ENCODE results near the gene PUSL1. TPM values are rescaled to one million over a fixed set of nuclear protein-coding genes. Genes with fewer than 3 reads are reported as not detected.
A peak's percentile ranks its signal among the peaks of the same experiment; 100 is the strongest.

The PUSL1 gene
- total and polyA plus RNA-seq, 2 of the 13 experiments (the other 11 are each of a cell fraction or from before 2014, with no cell fraction given): 8.3 to 22.2 TPM

DNA sequence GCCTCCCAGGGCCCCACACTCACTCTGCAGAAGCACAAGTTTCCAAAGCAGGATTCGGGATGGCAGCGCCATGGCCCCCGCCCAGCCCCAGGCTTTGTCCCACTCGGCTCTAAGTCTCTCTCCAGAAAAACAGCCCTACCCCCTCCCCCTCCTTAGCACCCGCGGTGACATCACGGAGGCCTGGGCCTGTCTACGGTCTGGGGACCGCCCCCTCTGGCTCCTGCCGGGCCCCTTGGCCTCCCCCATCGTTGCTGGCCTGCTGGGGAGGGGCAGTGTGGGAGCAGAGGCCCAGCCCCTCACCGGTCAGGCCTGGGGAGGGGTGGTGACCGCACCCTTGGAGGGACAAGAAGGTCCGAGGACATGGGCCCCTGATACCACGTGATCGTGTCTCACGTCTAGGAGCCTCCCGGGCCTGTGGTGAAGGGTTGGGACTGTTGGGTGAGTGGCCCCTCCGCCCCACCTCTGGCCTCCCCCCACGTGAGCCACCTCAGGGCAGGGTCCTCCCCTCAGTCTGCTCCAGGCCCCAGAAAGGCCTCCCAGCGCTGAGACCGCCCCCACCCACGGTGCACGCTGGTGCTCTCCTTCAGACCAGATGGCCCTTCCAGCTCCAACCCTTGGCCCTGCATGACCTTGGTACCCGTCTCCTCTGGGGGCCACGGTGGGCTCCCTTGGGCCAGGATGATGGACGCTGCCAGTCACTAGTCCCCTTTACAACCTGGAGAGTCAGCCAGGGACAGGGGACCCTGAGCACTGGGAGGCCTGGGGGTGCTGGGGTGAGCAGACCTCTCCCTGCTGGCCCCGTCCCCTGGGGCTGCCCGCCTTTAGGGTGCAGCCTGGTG is 50.3 kb downstream of the PUSL1 start, which contains the start of gene MXRA8 (continued):
- TF ChIP-seq, protein P1, sequence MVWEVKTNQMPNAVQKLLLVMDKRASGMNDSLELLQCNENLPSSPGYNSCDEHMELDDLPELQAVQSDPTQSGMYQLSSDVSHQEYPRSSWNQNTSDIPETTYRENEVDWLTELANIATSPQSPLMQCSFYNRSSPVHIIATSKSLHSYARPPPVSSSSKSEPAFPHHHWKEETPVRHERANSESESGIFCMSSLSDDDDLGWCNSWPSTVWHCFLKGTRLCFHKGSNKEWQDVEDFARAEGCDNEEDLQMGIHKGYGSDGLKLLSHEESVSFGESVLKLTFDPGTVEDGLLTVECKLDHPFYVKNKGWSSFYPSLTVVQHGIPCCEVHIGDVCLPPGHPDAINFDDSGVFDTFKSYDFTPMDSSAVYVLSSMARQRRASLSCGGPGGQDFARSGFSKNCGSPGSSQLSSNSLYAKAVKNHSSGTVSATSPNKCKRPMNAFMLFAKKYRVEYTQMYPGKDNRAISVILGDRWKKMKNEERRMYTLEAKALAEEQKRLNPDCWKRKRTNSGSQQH (CRISPR knock-in tag; IDR thresholded peaks at IDR 0.05; ENCODE audit: low read depth): 0 out of 2 replicates have a peak, but pooled peaks have one; percentile 56
- TF ChIP-seq ZNF672 (CRISPR knock-in tag; IDR thresholded peaks at IDR 0.05) (no peak), ZMAT3 (CRISPR knock-in tag; conservative IDR thresholded peaks at IDR 0.05) (peak; percentile 71; the same call in 1 of the 2 replicates), NFE2 (CRISPR knock-in tag; IDR thresholded peaks at IDR 0.05) (no peak), NR1H2 (CRISPR knock-in tag; IDR thresholded peaks at IDR 0.05; ENCODE audit: borderline replicate concordance, low read depth) (no peak), NCOR1 (IDR thresholded peaks at IDR 0.05; ENCODE audit: borderline replicate concordance, low read length) (no peak), SRSF1 (optimal IDR thresholded peaks at IDR 0.05; ENCODE audit: low read depth, low read length) (peak; percentile 94), NFRKB (IDR thresholded peaks at IDR 0.05) (no peak), NR2C2 (CRISPR knock-in tag; IDR thresholded peaks at IDR 0.05; ENCODE audit: borderline replicate concordance) (no peak), MTA1 (CRISPR knock-in tag; IDR thresholded peaks at IDR 0.05; ENCODE audit: borderline replicate concordance) (0 out of 2 replicates have a peak, but pooled peaks have one; percentile 20), SIX1 (CRISPR knock-in tag; IDR thresholded peaks at IDR 0.05; ENCODE audit: borderline replicate concordance) (no peak), FOXP1 (IDR thresholded peaks at IDR 0.05) (no peak), FOXP1 (CRISPR knock-in tag; IDR thresholded peaks at IDR 0.05) (peak; percentile 9; the same call in 1 of the 2 replicates), DMAP1 (CRISPR knock-in tag; IDR thresholded peaks at IDR 0.05) (peak; percentile 68; the same call in 1 of the 2 replicates), CBFB (CRISPR knock-in tag; IDR thresholded peaks at IDR 0.05) (peak; percentile 51; the same call in 1 of the 2 replicates), MAF1 (CRISPR knock-in tag; IDR thresholded peaks at IDR 0.05; ENCODE audit: borderline replicate concordance) (no peak)
- TF ChIP-seq, protein P2, sequence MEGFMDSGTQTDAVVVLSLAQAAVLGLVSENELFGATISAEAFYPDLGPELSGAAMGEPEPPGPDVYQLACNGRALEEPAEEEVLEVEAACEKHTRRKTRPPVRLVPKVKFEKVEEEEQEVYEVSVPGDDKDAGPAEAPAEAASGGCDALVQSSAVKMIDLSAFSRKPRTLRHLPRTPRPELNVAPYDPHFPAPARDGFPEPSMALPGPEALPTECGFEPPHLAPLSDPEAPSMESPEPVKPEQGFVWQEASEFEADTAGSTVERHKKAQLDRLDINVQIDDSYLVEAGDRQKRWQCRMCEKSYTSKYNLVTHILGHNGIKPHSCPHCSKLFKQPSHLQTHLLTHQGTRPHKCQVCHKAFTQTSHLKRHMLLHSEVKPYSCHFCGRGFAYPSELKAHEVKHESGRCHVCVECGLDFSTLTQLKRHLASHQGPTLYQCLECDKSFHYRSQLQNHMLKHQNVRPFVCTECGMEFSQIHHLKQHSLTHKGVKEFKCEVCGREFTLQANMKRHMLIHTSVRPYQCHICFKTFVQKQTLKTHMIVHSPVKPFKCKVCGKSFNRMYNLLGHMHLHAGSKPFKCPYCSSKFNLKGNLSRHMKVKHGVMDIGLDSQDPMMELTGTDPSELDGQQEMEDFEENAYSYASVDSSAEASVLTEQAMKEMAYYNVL (CRISPR knock-in tag; IDR thresholded peaks at IDR 0.05; ENCODE audit: borderline replicate concordance): peak; percentile 41; the same call in 1 of the 2 replicates
- TF ChIP-seq, protein P3, sequence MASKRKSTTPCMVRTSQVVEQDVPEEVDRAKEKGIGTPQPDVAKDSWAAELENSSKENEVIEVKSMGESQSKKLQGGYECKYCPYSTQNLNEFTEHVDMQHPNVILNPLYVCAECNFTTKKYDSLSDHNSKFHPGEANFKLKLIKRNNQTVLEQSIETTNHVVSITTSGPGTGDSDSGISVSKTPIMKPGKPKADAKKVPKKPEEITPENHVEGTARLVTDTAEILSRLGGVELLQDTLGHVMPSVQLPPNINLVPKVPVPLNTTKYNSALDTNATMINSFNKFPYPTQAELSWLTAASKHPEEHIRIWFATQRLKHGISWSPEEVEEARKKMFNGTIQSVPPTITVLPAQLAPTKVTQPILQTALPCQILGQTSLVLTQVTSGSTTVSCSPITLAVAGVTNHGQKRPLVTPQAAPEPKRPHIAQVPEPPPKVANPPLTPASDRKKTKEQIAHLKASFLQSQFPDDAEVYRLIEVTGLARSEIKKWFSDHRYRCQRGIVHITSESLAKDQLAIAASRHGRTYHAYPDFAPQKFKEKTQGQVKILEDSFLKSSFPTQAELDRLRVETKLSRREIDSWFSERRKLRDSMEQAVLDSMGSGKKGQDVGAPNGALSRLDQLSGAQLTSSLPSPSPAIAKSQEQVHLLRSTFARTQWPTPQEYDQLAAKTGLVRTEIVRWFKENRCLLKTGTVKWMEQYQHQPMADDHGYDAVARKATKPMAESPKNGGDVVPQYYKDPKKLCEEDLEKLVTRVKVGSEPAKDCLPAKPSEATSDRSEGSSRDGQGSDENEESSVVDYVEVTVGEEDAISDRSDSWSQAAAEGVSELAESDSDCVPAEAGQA (IDR thresholded peaks at IDR 0.05; ENCODE audit: low read depth): no peak
- TF ChIP-seq, protein P3 (CRISPR knock-in tag; IDR thresholded peaks at IDR 0.05; ENCODE audit: borderline replicate concordance): no peak

All from HepG2 (cell line).